SK-N-SH (cell line): ENCODE data around the gene DAP. TPM values are rescaled to one million over a fixed set of nuclear protein-coding genes. Genes with fewer than 3 reads are reported as not detected.

Experiments
- CTCF ChIA-PET: fragments of 300-600, 350-600 bp; formaldehyde crosslinking; extraction: SDS; loops from one replicate; lab custom pipeline; 2021; lab: Yijun Ruan, JAX
- POLR2A ChIA-PET: fragments of 350-600 bp; sonication (Branson Sonifier 250); formaldehyde crosslinking; extraction: SDS; loops from one replicate; lab custom pipeline; 2020; ENCODE audit warnings: antibody characterized with exemption, inconsistent platforms; lab: Yijun Ruan, JAX
- DNase-seq: peaks from one replicate; pipeline ENCODE4 v3.0.0; 2012
- H2AFZ ChIP-seq: fragments of 200-600 bp; sonication (generic); 2 replicates; pipeline ENCODE4 v1.8.1; 2016; ENCODE audit warnings: antibody characterized with exemption, mild to moderate bottlenecking, low read depth
- H3F3A ChIP-seq: fragments of 200-600 bp; sonication (generic); replicated peaks from 2 replicates; pipeline ENCODE3; 2016; ENCODE audit warnings: antibody characterized with exemption, mild to moderate bottlenecking; ENCODE audit not compliant: insufficient read depth
- H3K27ac ChIP-seq, 2 experiments: fragments of 200-500 bp in 1 of 2; fragments of 200-600 bp in 1 of 2; sonication (Bioruptor generic) in 1 of 2; sonication (generic), shearing (Covaris generic) in 1 of 2; 2 replicates each; pipeline versions ENCODE4 v1.5.1 to v1.6.1; 2014 to 2016; ENCODE audit warnings: low read depth in 2 of 2, inconsistent platforms in 1 of 2, low read length in 1 of 2, mild to moderate bottlenecking in 1 of 2, mixed read lengths in 1 of 2
- H3K27me3 ChIP-seq: fragments of 200-600 bp; sonication (generic), shearing (Covaris generic); 2 replicates; pipeline ENCODE4 v1.6.1; 2016; ENCODE audit warnings: mixed run types; ENCODE audit not compliant: insufficient read depth
- H3K36me3 ChIP-seq, 2 experiments: fragments of 200-500 bp in 1 of 2; fragments of 200-600 bp in 1 of 2; sonication (Bioruptor generic) in 1 of 2; sonication (generic) in 1 of 2; replicated peaks in 1 of 2; 2 replicates each; pipeline versions ENCODE3 to v1.5.1; 2014 to 2016; ENCODE audit warnings: low read length in 1 of 2, mild to moderate bottlenecking in 1 of 2; ENCODE audit not compliant: insufficient read depth in 2 of 2, control insufficient read depth in 1 of 2
- H3K4me1 ChIP-seq, 2 experiments: fragments of 200-500 bp in 1 of 2; fragments of 200-600 bp in 1 of 2; sonication (Bioruptor generic) in 1 of 2; sonication (generic), shearing (Covaris generic) in 1 of 2; 2 replicates each; pipeline versions ENCODE4 v1.5.1 to v1.6.1; 2014 to 2016; ENCODE audit warnings: low read depth in 1 of 2, low read length in 1 of 2, mixed run types in 1 of 2; ENCODE audit not compliant: insufficient read depth in 2 of 2, control insufficient read depth in 1 of 2
- H3K4me2 ChIP-seq: fragments of 200-600 bp; sonication (generic), shearing (Covaris generic); 2 replicates; pipeline ENCODE4 v1.6.1; 2017; ENCODE audit warnings: mixed run types
- H3K4me3 ChIP-seq, 2 experiments: fragments of 200-500 bp in 1 of 2; fragments of 200-600 bp in 1 of 2; sonication (Bioruptor generic) in 1 of 2; sonication (generic), shearing (Covaris generic) in 1 of 2; 2 replicates each; pipeline versions ENCODE4 v1.5.1 to v1.8.1; 2014 to 2016; ENCODE audit warnings: low read depth in 2 of 2, inconsistent platforms in 1 of 2, low read length in 1 of 2, mild to moderate bottlenecking in 1 of 2, mixed read lengths in 1 of 2, moderate library complexity in 1 of 2
- H3K79me2 ChIP-seq: fragments of 200-600 bp; sonication (generic); 2 replicates; pipeline ENCODE4 v1.8.1; 2017; ENCODE audit warnings: mild to moderate bottlenecking; ENCODE audit not compliant: insufficient read depth
- H3K9ac ChIP-seq: fragments of 200-600 bp; sonication (generic); 2 replicates; pipeline ENCODE4 v1.6.1; 2017; ENCODE audit warnings: mixed run types
- H3K9me2 ChIP-seq: fragments of 200-600 bp; sonication (generic); 2 replicates; pipeline ENCODE4 v1.6.1; 2017; ENCODE audit warnings: mixed run types
- H3K9me3 ChIP-seq: fragments of 200-600 bp; sonication (generic); 2 replicates; pipeline ENCODE4 v1.6.1; 2017; ENCODE audit warnings: mixed run types, mild to moderate bottlenecking, moderate library complexity
- H4K20me1 ChIP-seq: fragments of 200-600 bp; sonication (generic); 2 replicates; pipeline ENCODE4 v1.6.1; 2017; ENCODE audit warnings: mild to moderate bottlenecking, mixed run types; ENCODE audit not compliant: insufficient read depth
- CTCF ChIP-seq: fragments of 200-600 bp; sonication (generic); IDR thresholded peaks from 2 replicates; pipeline ENCODE4 v1.6.1; 2017; ENCODE audit warnings: antibody characterized with exemption, mild to moderate bottlenecking, moderate library complexity
- ELF1 ChIP-seq: IDR thresholded peaks from 2 replicates; pipeline ENCODE4 v1.4.0; 2012
- EP300 ChIP-seq, 2 experiments: IDR thresholded peaks; 2 replicates each; pipeline versions ENCODE4 v1.4.0 to v1.6.1; 2012; ENCODE audit warnings: borderline replicate concordance in 1 of 2, low read depth in 1 of 2, low read length in 1 of 2
- EZH2phosphoT487 ChIP-seq: fragments of 200-600 bp; sonication (generic); IDR thresholded peaks from 2 replicates; pipeline ENCODE4 v1.6.1; 2017; ENCODE audit warnings: low read depth, mixed run types, mild to moderate bottlenecking, antibody characterized with exemption, moderate library complexity, borderline replicate concordance
- FOXM1 ChIP-seq: IDR thresholded peaks from 2 replicates; pipeline ENCODE4 v1.4.0; 2012; ENCODE audit warnings: low read depth, mild to moderate bottlenecking
- GABPA ChIP-seq: IDR thresholded peaks from 2 replicates; pipeline ENCODE4 v1.4.0; 2012; ENCODE audit warnings: low read depth, mild to moderate bottlenecking
- MAX ChIP-seq: IDR thresholded peaks from 2 replicates; pipeline ENCODE4 v1.4.0; 2012; ENCODE audit warnings: low read depth
- NFIC ChIP-seq: IDR thresholded peaks from 2 replicates; pipeline ENCODE4 v1.4.0; 2012; ENCODE audit warnings: borderline replicate concordance
- NRF1 ChIP-seq: IDR thresholded peaks from 2 replicates; pipeline ENCODE4 v1.6.1; 2012; ENCODE audit warnings: low read depth, mild to moderate bottlenecking, low read length
- PBX3 ChIP-seq: IDR thresholded peaks from 2 replicates; pipeline ENCODE4; 2012
- RAD21 ChIP-seq: IDR thresholded peaks from 2 replicates; pipeline ENCODE4 v1.6.1; 2012; ENCODE audit warnings: mild to moderate bottlenecking, low read length
- RCOR1 ChIP-seq: fragments of 150-350 bp; IDR thresholded peaks from 2 replicates; pipeline ENCODE4 v1.6.1; 2017; ENCODE audit warnings: antibody characterized with exemption, low read length
- RFX5 ChIP-seq: IDR thresholded peaks from 2 replicates; pipeline ENCODE4 v1.6.1; 2012; ENCODE audit warnings: mild to moderate bottlenecking, improper control_type of control experiment, low read length
- RXRA ChIP-seq: IDR thresholded peaks from 2 replicates; pipeline ENCODE4 v1.4.0; 2012; ENCODE audit warnings: low read depth, mild to moderate bottlenecking, borderline replicate concordance
- SIN3A ChIP-seq: IDR thresholded peaks from 2 replicates; pipeline ENCODE4 v1.6.1; 2012; ENCODE audit warnings: low read depth, mild to moderate bottlenecking, low read length, moderate library complexity, borderline replicate concordance
- SMC3 ChIP-seq: IDR thresholded peaks from 2 replicates; pipeline ENCODE4 v1.6.1; 2012; ENCODE audit warnings: low read depth, low read length, improper control_type of control experiment
- TEAD4 ChIP-seq: IDR thresholded peaks from 2 replicates; pipeline ENCODE4 v1.4.0; 2012; ENCODE audit warnings: mild to moderate bottlenecking, borderline replicate concordance; ENCODE audit not compliant: insufficient read depth
- YY1 ChIP-seq: IDR thresholded peaks from 2 replicates; pipeline ENCODE4 v1.4.0; 2012; ENCODE audit warnings: low read depth, mild to moderate bottlenecking
- WGBS: methylation state at CpG from one replicate; pipeline ENCODE4 v1.1.6; 2017; ENCODE audit warnings: low lambda C conversion rate; 5-methylcytosine and 5-hydroxymethylcytosine counted together
- polyA plus RNA-seq, 3 experiments: library from polyadenylated mRNA; depleted of rRNA; stranded (reverse); fragments of >200 nt; gene quantifications; 2 replicates each; pipeline ENCODE4 v1.2.3, GENCODE V29; 2012
- TF ChIP-seq, protein P1 (sequence below): fragments of 150-350 bp; IDR thresholded peaks from 2 replicates; pipeline ENCODE4 v1.6.1; 2016; ENCODE audit warnings: mild to moderate bottlenecking, low read depth, low read length
- TF ChIP-seq, protein P2 (sequence below): IDR thresholded peaks from 2 replicates; pipeline ENCODE4 v1.4.0; 2012; ENCODE audit warnings: low read depth, borderline replicate concordance
- TF ChIP-seq, protein P3 (sequence below): fragments of 150-350 bp; IDR thresholded peaks from 2 replicates; pipeline ENCODE4 v1.6.1; 2017; ENCODE audit warnings: antibody characterized with exemption, low read length, low read depth, borderline replicate concordance

The DAP gene
- polyA plus RNA-seq, 1 of the 3 experiments (the other 2 are of a cell fraction), result 78.2 TPM

DNA sequence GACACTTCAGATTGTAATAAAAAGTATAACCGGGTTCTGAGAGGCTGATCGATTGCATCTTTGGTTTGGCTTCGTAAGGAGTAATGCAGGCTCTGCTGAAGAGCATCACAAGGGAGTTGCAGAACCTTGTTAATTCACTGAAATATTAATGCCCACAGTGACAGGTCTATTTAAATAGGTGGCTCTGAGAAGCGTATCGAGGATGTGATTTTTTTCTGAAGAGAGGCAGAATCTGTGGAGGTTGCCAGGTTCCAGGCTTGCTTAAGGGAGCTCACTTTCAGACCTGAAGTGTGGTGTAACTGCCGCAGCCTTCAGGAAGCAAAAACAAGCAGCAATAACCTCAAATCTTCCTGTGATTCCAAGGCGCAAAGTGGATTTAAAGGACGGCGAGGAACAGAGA lies 116.8 kb downstream of the DAP start:
- Histone ChIP-seq H2AFZ (no peak overlapping the region), H3K9ac (no peak overlapping the region), H3K27ac (no peak overlapping the region), H3K9me2 (no peaks in the 10 kb centered on the region), H3K4me2 (no peak overlapping the region), H3K79me2 (0 out of 2 replicates have a peak, but pooled peaks cover 3% of the 10 kb centered on the region), H3F3A (peaks cover 7% of the 10 kb centered on the region), H3K27me3 (no peaks in the 10 kb centered on the region), H3K9me3 (no peaks in the 10 kb centered on the region), H3K4me1 (no peaks in the 10 kb centered on the region; a peak in 1 of 4 replicates), H4K20me1 (0 out of 2 replicates have a peak, but pooled peaks cover 4% of the 10 kb centered on the region), H3K4me3 (no peak overlapping the region), H3K36me3 (no peaks in the 10 kb centered on the region)
- TF ChIP-seq RFX5, result no peak
- TF ChIP-seq TEAD4, result no peak
- no peak for TF ChIP-seq GABPA
- TF ChIP-seq PBX3, result no peak
- no peak for TF ChIP-seq RAD21
- no peak for TF ChIP-seq RCOR1
- TF ChIP-seq, protein P1, sequence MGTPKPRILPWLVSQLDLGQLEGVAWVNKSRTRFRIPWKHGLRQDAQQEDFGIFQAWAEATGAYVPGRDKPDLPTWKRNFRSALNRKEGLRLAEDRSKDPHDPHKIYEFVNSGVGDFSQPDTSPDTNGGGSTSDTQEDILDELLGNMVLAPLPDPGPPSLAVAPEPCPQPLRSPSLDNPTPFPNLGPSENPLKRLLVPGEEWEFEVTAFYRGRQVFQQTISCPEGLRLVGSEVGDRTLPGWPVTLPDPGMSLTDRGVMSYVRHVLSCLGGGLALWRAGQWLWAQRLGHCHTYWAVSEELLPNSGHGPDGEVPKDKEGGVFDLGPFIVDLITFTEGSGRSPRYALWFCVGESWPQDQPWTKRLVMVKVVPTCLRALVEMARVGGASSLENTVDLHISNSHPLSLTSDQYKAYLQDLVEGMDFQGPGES, result no peak
- no peak for TF ChIP-seq RXRA
- no peak for TF ChIP-seq YY1
- TF ChIP-seq MAX, result no peak
- TF ChIP-seq SMC3, result no peak
- TF ChIP-seq, protein P2, sequence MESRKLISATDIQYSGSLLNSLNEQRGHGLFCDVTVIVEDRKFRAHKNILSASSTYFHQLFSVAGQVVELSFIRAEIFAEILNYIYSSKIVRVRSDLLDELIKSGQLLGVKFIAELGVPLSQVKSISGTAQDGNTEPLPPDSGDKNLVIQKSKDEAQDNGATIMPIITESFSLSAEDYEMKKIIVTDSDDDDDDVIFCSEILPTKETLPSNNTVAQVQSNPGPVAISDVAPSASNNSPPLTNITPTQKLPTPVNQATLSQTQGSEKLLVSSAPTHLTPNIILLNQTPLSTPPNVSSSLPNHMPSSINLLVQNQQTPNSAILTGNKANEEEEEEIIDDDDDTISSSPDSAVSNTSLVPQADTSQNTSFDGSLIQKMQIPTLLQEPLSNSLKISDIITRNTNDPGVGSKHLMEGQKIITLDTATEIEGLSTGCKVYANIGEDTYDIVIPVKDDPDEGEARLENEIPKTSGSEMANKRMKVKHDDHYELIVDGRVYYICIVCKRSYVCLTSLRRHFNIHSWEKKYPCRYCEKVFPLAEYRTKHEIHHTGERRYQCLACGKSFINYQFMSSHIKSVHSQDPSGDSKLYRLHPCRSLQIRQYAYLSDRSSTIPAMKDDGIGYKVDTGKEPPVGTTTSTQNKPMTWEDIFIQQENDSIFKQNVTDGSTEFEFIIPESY, result no peak
- DNase-seq, result no peak
- POLR2A ChIA-PET, result no interaction called here
- CTCF ChIA-PET, result interaction anchor here (0.9 to 3.4 kb wide), 2 partner anchors 16 to 32 kb away, joined by 3 to 16 read pairs; no protein-coding TSS in a partner anchor
- WGBS, result 80% methylated on average over 9 of the region's 9 CpGs

- Histone ChIP-seq H3K79me2 (0 out of 2 replicates have a peak, but pooled peaks cover 3% of the 10 kb centered on the region), H3K4me2 (no peak overlapping the region), H3K27me3 (no peaks in the 10 kb centered on the region), H4K20me1 (no peaks in the 10 kb centered on the region), H2AFZ (no peak overlapping the region), H3K9me3 (no peaks in the 10 kb centered on the region), H3K4me3 (no peak overlapping the region), H3K4me1 (no peaks in the 10 kb centered on the region), H3K9ac (no peak overlapping the region), H3K9me2 (no peaks in the 10 kb centered on the region), H3K36me3 (no peaks in the 10 kb centered on the region), H3K27ac (no peak overlapping the region), H3F3A (peaks cover 7% of the 10 kb centered on the region)
- CTCF ChIA-PET, result no interaction called here
- POLR2A ChIA-PET, result no interaction called here
- no peak for DNase-seq
- 82% methylated on average over 7 of the region's 7 CpGs for WGBS
- TF ChIP-seq SIN3A (no peak), NFIC (no peak), NRF1 (no peak), ELF1 (no peak), EZH2phosphoT487 (no peak), SMC3 (no peak), RFX5 (no peak), EP300 (IDR thresholded peaks at IDR 0.05; ENCODE audit: borderline replicate concordance in 1 of 2, low read depth in 1 of 2, low read length in 1 of 2) (no peak), FOXM1 (no peak), CTCF (no peak)
- TF ChIP-seq, protein P3, sequence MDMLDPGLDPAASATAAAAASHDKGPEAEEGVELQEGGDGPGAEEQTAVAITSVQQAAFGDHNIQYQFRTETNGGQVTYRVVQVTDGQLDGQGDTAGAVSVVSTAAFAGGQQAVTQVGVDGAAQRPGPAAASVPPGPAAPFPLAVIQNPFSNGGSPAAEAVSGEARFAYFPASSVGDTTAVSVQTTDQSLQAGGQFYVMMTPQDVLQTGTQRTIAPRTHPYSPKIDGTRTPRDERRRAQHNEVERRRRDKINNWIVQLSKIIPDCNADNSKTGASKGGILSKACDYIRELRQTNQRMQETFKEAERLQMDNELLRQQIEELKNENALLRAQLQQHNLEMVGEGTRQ, result no peak
These were observed 118.7 kb downstream of the DAP start for GRCh38 chr5:10642367-10642766.
